ENCODE measurements around the gene BTBD16.

DNA sequence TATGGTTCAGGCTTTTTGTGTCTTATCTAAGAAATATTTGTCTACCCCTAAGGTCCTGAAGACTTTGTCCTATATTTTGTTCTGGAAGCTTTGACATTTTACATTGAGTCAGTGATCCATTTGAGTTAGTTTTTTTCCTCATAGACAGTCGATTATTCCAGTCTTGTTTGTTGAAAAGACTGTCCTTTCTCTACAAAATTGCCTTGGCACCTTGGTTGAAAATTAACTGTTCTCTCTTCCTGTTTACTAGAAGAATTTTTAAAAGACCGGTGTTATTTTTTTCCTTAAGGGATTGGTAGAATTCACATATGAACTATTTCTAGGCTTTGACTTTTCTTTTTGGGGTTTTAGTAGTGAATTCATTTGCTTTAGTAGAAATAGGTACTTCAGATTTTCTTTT, 115.4 kb downstream of the BTBD16 start:
- TF ChIP-seq POLR2AphosphoS5 (IDR thresholded peaks at IDR 0.05; ENCODE audit: low read depth, low read length) (no peak), POLR2A (IDR thresholded peaks at IDR 0.05; ENCODE audit: low read depth, low read length) (no peak), TAF1 (IDR thresholded peaks at IDR 0.05; ENCODE audit: borderline replicate concordance, low read depth, low read length) (no peak)

All from GM12892 (cell line).